C1 segment of cervical spinal cord (tissue), 14 donors: ENCODE results near the gene MAML2.

Experiments used
- DNase-seq, 14 donors: peaks; one replicate each; lab custom pipeline; 2025; lab: John Stamatoyannopoulos, UW

MAML2 gene

DNA sequence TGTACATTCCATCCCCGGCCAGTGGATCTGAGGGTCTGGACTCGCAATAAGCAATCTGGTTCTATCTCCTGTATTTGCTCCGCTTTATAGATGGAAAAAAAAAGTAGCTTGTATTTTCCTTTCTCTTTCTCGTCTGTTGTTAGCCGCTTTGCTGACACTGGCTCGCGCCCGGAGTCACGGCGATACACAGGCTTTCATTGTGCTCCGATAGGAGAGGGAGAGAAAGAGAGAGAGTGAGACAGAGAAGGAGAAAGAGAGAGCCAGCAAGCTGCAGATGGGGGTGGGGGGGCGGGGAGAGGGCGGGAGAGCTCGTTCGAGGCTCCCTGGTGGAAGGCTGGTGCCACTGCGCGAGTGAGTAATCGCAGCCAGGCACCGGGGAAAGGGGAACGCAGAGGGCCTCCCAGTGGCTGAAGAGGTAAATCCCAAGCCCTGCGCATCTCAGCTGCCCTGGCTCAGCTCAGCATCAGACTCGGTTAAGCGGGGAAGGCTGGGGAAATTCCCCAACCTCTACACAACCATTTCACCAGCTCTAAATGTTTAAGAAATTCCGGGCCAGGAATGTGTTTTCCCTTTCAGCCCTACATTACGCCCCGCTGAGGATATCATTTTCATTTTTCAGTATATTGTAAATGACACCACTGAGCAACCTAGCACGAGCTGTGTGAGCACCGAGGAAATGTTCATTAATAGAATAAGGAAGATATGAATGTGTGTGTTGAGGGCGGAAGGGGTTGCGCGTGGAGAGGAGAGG, at the start of gene MAML2:
MAML2 (minus strand) TSS at position 235 of the 751 bp plus-strand sequence. CDS start 1,300 bp downstream, outside the sequence.
- peak; percentile 56 to 96 (median 88) for DNase-seq

DNA sequence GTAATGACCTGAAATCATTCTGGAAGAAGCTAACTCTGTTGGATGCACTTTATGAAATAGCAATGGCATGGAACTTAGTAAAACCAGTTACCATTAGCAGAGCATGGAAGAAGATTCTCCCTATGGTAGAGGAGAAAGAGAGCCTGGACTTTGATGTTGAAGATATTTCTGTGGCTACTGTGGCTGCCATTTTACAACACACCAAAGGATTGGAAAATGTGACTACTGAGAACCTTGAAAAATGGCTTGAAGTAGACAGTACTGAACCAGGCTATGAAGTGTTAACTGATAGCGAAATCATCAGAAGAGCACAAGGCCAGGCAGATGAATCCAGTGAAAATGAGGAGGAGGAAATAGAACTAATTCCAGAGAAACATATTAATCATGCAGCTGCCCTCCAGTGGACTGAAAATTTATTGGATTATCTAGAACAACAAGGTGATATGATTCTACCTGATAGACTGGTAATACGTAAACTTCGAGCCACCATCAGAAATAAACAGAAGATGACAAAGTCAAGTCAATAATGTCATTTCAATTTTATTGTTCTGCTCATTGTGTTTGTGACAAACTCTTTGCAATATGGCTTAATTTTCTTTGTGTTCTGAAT, 48.8 kb upstream of the MAML2 start:
- DNase-seq: no peak

DNA sequence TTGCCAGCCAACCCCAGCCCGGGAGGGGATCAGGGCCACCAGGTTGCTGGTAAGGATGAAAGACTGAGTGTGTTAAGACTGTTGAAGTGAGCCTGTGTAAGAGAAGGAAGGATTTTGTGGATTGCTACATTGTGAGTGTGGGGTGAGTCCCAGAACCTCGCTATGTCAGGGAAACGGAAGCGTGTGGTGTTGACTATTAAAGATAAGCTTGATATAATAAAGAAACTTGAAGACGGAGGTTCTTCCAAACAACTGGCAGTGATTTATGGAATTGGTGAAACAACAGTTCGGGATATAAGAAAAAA, 47.4 kb upstream of the MAML2 start:
- DNase-seq: no peak

DNA sequence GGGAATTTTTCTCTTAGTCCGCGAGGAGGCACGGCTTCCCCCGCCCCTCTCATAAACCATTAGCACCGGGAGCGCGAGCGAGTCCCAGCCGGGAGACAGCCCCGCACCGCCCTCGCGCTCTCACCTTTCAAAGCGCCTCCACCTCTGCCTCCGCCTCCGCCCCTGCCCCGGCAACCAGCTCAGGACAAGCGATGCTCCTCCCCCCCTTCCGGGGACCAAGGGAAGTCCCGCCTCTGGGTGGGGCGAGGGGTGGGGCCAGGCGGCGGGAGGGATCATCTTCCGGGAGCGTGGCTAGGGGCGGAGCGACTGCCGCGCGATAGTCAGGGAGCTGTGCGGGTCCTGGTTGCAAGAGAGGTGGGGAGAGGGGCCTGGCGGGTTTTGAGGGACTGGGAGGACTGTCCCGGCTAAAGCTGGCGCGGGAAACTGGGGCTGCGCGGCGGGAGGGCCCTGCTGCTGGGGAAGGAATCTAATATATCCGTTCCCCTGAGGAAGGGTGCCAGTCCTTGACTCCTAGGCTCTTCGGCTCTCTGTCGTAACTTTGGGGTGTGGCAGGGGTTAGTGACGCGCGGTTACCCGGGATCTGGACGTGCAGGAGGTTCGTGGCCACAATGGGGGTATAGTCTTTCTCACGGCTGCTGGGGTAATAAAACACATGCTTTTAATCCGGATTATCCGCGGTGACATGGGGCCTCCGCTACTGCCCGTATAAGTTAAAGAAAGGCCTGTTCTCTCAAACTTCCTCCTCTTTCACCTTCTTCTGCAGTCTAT, 46.9 kb upstream of the MAML2 start, which contains the start of the genes CCDC82 and JRKL:
CCDC82 (minus strand) TSS at position 193 of the 768 bp plus-strand sequence. CDS start 5,165 bp downstream, outside the sequence.
JRKL (plus strand) TSS at position 294 of the 768 bp plus-strand sequence. CDS start 637 bp downstream, outside the sequence.
- peak; percentile 20 to 96 (median 92) for DNase-seq

DNA sequence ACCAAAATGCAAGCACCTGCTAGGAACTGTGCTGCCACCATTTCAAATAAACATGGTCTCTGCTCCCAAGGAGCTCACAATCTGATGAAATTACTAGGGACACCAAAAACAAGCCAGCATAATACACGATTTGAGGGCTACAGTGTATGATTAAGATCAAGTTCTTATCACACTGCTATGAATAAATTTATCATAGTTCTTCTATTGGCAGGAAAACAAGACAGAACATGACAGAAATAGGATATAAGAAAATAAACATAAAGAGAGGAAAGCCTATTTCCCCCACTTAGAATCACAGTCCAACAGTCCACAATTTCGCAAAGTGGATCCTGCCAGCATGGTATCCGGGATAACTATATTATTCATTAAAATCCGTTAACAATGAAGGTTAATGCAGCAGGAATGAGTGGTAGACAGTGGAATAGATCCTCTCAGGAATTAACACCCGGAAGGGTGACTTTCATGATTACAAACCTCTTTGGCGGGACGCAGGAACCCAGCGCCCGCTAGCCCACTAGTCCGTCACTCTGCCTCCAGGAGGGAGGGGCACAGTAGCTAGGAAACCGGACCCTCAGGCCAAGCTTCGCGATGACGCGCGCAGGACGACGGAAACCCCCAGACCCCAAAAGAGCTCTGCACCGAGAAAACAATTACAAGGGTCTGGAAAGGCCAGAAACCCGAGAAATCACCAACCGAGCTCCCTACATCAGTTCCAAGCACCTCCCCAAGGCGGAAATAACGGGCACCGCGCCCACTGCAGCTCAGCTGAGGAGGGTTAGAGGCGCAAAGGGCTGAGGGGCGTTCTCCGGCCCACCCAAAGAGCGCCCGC, 46.1 kb upstream of the MAML2 start:
- DNase-seq: peak in 8 of 14 donors; percentile 22 to 71 (median 52)

DNA sequence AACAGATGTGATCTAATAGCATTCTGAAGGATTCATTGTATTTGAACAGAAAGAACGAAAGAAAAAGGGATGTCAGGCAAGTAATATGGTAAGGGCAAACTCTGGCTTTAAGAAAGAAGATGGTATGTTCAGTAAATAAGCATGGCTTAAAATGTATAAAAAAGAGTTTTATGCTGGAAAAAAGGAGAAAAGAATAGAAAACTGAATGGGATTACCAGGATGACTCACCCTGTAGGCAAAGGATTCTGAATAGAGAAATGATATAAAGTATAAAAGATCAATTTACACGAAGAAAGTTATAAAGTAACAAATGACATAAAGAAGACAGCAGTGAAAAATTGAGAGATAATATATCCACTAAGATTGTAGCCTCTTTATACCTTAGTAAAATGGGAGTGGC, 42.2 kb upstream of the MAML2 start:
- no peak for DNase-seq

DNA sequence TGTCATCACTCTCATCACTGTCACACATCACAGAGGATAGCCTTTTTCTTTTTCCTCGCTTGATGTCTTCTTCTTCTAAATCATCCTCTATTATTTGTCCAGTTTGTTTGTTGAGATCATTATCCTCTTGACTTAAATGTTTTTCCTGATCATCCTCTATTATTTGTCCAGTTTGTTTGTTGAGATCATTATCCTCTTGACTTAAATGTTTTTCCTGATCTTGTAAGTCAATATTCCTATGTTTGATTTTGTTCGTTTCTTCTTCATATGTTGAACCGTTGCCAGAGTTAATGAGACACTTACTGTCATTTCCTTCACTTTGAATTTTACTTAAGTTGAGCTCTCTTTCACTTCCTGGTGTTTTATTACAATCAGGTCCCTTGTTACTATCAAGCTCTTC, 41.2 kb upstream of the MAML2 start:
- no peak for DNase-seq

DNA sequence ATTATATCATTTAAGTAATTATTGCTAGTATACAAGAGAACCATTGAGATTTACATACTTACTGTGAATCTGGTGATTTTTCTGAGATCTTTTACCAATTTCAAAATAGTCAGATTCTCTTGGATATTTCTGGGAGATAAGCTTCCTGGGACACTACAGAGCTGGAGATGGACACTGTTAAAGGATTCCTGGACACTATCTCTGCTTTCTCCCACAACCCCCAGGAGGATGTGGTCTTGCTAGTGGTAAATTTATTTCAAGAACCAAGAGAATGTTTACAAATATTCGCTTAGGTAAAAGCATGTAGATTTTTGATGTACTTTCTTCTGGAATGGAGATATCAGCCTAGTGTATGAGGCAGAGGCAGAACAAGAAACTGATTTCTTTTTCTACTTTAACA, 33.8 kb upstream of the MAML2 start:
- DNase-seq: no peak

DNA sequence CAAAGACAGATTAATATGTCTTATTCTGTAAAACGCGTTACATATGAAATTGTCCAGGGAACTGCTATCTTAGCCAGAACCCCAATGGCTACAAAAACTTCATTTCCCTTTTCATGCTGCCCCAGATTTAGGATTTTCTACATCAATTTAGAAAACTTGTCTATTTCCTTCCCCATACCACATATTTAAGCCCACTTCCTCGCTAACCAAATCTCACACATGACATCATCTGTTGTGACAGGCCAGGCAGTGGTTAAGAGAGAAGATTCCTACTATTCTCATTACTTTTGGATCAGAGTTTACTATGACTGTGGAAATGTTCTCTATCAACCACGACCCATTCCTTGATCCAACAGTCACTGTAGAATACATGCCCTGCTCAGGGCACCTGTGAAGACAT, 30.8 kb upstream of the MAML2 start:
- no peak for DNase-seq

DNA sequence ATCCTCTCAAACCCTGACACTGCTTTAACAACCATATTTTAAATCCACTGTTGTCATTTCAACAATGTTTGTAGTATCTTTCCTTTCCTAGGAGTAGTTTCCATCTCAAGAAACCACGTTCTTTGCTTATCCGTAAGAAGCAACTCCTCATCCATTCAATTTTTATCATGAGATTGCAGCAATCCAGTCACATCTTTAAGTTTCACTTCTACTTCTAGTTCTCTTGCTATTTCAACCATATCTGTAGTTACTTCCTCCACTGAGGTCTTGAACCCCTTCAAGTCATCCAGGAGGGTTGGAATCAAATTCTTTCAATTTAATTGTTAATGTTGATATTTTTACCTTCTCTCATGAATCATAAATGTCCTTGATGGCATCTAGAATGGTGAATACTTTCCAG, 24.3 kb upstream of the MAML2 start:
- DNase-seq: no peak

DNA sequence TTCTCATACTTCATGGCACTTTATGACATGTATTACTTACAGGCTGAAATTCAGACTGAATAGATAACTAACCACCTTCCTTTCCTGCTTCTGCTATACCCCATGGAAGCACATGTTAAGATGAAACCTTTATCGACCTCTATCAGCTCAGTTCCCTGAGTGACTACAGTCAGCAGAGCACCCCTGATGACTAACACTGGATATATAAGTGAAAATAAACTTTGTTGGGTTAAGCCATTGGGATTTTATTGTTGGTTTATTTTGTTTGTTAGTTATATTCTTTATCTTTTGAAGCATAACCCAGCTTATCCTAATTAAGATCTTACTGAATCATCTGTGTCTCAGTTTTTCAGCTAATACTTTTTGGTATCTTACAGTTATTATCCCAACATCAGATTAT, 23.0 kb upstream of the MAML2 start:
- no peak for DNase-seq

DNA sequence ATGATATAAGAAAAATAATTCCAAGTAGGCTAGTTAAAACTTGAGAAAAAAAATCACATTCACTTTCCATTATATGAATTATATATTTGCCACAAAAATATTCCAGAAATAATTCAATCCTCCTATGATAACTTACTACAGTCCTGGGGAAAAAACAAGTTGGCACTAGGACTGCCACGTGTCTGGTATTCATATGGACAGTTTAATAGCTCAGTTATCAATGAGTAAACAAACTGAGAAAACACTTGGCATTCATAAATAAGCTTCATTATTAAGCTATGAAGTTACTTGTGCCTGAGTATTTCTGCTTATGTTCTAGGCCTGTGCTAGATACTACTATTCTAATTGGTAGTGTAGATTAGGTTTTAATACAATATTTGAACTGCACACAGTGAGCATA, 22.5 kb upstream of the MAML2 start:
- DNase-seq: no peak

DNA sequence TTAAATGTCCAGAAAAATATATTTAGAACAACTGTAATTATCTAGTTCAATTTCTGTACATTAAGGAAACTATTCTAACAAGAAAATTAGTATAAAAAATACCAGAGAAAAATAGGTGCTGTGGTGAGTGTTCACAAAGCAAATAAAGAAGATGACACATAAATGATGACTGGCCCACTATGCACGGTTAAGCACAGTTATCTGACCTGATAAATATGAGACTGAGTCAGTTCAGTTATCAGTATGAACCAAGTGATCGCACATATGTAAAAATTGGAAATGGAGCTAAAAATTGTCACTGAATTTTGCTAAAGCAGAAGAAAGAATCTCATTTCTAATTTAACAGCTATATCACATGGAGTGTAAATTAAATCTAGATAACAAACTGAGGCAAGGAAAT, 18.8 kb upstream of the MAML2 start:
- no peak for DNase-seq

DNA sequence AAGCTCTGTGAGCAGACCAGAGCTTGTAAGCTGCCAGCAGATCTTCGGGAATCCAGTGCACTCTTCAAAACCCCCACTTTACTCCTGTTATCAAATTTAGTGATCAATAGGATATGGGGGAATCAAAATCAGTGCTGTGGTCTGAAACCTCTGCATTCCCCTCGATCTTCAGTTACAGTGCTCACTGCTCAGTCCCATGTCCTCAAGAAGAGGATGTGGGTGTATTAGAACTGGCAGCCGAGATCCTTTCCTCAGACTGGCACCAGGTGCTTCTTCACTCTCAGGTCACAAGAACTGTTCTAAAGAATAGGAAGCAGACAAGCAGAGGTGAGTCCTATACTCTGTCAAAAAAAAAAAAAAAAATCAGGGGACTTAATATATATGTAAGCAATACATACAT, 15.3 kb upstream of the MAML2 start:
- no peak for DNase-seq

DNA sequence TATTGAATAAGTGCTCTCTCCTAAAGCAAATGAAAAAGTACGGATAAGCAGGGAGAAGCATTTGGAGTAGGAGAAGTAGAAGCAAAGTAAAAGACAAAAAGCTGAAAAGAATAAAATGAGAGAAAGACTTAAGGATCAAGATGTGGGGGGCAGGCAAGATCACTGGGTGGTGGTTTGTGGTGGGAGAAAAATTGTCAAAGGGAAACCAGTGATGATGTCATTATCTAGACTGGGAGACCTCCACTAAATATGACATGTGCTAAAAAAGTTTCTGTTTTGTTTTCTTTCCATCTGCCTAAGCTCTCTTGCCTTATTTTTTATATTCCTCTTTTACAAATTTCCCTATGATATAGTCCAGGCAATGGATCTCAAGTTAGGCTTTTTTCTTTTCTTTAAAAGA, 14.8 kb upstream of the MAML2 start:
- no peak for DNase-seq

DNA sequence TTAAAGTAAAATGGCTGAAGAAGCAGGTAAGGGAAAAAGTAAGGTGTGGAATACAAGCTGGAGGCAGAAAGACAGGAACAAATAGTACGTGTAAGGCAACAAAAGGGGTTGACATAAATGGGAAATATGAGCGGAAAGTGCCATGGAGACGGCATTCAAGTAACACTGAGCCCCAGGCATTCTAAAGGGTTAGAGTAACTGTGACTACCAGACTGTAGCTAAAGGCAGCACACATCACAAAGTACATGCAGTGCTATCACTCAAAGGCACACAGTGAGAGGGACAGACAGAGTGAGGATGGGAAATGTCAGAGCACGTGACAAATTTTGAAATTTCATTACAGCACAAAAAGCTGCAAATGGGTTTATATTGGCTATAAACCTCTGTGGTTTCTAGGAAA, 13.9 kb upstream of the MAML2 start:
- DNase-seq: no peak

DNA sequence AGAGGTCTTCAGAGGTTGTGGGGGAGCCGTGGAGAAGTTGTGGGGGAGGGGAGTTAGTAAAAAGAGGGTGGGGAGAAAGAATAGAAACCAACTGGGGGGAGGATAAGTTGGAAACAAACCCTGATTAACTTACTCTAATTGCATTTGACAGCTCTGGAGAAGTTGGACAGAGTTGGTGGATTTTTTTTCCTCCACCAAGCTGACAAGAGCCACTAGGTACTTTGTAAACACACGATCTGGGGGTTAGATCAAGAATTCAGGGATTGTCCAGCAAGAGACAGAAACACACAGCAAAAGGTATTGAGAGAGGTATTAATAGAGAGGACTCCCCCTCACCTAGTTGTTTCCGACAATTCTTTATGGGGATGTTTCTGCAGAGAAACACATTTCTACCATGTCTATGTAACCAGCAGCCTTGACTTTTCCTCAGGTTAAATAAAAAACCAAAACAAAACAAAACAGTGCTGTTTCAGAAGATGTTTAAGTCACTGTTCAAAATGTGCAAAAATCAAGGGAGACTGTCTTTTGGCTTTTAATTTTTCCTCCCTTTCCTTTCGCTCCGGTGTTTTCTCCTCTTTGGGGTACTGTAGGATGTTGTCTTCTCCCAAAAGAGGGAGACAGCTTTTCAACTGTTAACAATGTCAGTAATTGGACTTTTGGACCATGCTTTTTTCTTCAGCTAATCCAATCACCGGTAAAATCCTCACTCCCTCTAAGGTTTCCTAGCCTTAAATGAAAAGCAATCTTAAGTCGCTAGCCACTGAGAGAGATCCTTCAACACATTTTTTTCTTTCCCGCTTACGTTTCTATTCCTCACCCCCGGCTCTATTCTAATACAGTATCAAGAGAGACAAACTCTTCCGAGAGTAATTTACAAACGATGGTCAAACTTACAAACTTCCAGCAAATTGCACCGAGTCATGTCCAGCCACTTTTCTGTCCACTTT, 708 bp downstream of the MAML2 start:
- DNase-seq: peak in 2 of 14 donors; percentile 63 to 66

DNA sequence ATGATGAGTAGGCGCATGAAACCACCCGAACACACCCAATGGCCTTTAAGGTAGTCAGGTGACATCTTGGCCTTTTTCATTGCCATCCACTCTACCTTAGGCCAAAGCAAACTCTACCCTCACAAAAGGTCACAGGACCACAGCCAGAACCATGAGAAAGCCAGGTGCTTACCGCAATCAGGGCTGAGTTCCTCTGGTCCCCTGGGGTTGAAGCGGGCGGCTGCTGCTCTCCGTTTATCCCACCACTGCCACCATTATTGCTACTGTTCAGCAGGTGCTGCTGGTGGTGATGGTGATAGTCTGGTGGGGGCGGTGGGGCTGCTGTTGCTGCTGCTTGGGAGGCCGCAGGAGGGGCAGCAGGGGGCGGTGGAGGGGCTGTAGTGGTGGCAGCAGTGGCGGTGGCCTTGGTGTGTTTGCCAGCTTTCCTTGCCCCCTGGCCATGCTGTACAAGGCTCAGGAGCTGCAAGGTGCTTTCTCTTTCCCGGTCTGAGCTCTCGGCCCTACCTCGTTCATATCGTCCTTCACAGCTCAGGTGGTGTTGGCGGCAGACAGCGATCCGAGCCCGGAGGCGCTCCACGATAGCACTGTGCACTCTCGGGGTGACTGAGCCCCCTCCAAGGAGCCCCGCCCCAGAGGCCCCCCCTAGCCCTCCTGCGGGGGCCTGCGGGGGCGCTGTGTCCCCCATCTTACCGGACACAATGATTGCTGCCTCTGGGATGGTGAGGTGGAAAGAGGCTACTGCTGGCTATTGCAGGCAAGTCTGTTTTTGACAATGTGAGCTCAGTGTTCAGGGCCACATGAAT, 1.6 kb downstream of the MAML2 start:
- DNase-seq: peak in 13 of 14 donors; percentile 18 to 84 (median 52)

DNA sequence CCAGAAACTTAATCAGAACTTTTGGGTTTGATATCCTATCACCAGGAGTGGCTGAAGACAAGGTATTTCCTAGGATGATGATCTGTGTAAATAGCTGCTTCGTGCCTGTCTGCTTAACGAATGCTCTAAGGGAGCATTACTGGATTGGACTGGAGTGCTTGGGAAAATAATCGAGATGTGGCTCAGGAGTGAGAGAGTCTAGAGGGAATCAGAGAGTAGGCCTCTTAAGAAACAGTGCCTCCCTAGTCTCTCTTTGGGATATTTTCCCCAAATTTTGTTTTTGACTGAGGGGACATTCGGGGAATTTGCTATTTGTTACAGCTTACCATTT, 2.5 kb downstream of the MAML2 start:
- no peak for DNase-seq
